GM12874 (cell line): ENCODE measurements around the gene SLC7A4.

ENCODE experiments used
- CTCF ChIP-seq: IDR thresholded peaks from 2 replicates; pipeline ENCODE4 v1.5.1; 2011; ENCODE audit warnings: low read depth, mild to moderate bottlenecking, control low read depth, low read length, moderate library complexity; ENCODE audit not compliant: insufficient read depth

Gene SLC7A4

DNA sequence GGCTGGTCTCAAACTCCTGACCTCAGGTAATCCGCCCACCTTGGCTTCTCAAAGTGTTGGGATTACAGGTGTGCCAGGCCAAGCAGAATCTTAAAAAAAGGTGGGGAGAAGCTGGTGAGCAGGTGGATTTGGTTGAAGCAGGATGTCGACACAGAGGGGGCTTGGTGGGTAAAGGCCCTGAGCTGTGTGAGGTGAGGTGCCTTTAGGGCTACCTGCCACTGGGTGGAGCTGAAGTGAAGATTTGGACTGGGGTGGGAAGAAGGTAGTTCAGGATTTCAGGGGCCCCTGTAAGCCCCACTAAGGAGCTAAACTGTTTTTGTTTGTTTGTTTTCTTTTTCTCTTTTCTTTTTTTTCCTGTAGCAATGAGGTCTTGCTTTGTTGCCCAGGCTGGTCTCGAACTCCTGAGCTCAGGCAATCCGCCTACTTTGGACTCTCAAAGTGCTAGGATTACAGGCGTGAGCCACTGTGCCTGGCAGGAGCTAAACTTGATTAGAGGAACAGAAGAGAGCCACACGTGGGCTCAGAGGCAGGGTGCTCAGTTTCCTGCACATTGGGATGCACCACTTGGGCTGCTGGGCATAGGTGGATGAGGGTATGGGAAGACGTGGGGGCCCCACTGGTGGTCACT is 11.4 kb downstream of the SLC7A4 start:
- peak; percentile 64 for TF ChIP-seq CTCF

GRCh38 chr22:21018314-21018713 is 14.0 kb downstream of the SLC7A4 start:
- no peak for TF ChIP-seq CTCF

DNA sequence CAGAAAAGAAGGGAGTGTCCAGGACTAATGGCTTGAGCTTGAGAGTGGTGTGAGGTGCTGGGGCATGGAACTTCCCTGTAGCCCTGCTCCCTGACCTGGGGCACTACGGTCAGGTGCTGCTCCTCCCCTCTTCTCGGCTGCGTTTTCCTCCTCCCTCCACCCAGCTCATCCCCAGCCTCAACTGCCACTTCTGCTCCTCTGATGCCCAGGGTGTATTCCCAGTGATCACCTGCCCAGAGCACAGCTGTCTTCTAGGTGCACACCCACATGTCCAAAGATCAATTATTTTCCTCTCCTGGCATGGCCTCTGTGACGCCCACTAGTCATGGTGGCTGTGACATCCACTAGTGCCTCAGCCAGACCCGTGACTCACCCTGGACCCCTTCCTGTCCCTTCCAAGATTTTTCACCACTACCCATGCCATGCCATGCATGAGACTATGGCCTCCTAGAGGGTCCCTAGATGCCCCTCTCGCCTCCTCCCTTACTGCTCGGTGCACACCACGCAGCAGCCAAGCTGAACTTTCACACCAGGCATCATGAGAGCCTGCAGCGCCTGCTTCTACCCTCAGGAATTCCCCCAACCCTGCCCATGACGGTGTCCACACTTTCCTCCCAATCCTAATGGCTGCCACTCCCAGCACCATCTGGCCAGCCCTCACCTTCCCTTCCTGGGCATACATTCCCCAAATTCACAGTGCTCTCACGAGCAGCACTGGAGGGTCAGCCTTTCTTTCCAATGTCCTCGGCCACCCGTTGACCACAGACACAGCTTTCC is 15.5 kb downstream of the SLC7A4 start:
- no peak for TF ChIP-seq CTCF

GRCh38 chr22:21015466-21016006 is 16.8 kb downstream of the SLC7A4 start:
- no peak for TF ChIP-seq CTCF

- TF ChIP-seq CTCF = no peak
Observed at GRCh38 chr22:21014726-21015465, 17.5 kb downstream of the SLC7A4 start, which contains the start of gene P2RX6. Gene P2RX6 (plus strand): TSS chr22:21015165. CDS start chr22:21015175, 10 bp downstream.

- no peak for TF ChIP-seq CTCF
Observed at GRCh38 chr22:21014202-21014725, 18.1 kb downstream of the SLC7A4 start.

- TF ChIP-seq CTCF = no peak
Observed at GRCh38 chr22:21013657-21014201, 18.6 kb downstream of the SLC7A4 start.
